ENCODE measurements around the gene SULT1A1. TPM values are rescaled to one million over a fixed set of nuclear protein-coding genes. Genes with fewer than 3 reads are reported as not detected.
A peak's percentile ranks its signal among the peaks of the same experiment; 100 is the strongest.
"Not testable (repeated sequence)": the region's sequence is repeated elsewhere in the genome, so short reads cannot be mapped to it uniquely, and the experiment has no call there.

SULT1A1 gene
- polyA plus RNA-seq (2013, experiment 1 of 2; ENCODE audit: insufficient read length) = 1.2 TPM
- polyA plus RNA-seq (2013, experiment 2 of 2; ENCODE audit: insufficient read length) = 1.2 TPM

- DNase-seq = no peak
Observed at GRCh38 chr16:28609631-28610594, at the start of gene SULT1A1. Gene SULT1A1 (minus strand): TSS chr16:28610044. CDS start chr16:28608855, 1,189 bp downstream.

- not testable (repeated sequence) for DNase-seq
Observed at GRCh38 chr16:28639959-28640358, 30.1 kb upstream of the SULT1A1 start.

- not testable (repeated sequence) for DNase-seq
Observed at GRCh38 chr16:28638359-28638758, 28.5 kb upstream of the SULT1A1 start.

GRCh38 chr16:28637765-28638164, 27.9 kb upstream of the SULT1A1 start, which contains the start of gene NPIPB8:
Gene NPIPB8 (plus strand): TSS chr16:28638065. CDS start chr16:28638361, 296 bp downstream.
- not testable (repeated sequence) for DNase-seq

GRCh38 chr16:28636093-28636823, 26.4 kb upstream of the SULT1A1 start:
- DNase-seq = peak; percentile 51

GRCh38 chr16:28630905-28631304, 21.1 kb upstream of the SULT1A1 start:
- DNase-seq = not testable (repeated sequence)

- no peak for DNase-seq
Observed at GRCh38 chr16:28623172-28623711, 13.4 kb upstream of the SULT1A1 start.

GRCh38 chr16:28622532-28623171, 12.8 kb upstream of the SULT1A1 start:
- not testable (repeated sequence) for DNase-seq

GRCh38 chr16:28621481-28622155, 11.8 kb upstream of the SULT1A1 start:
- DNase-seq = no peak

GRCh38 chr16:28620316-28620715, 10.5 kb upstream of the SULT1A1 start:
- not testable (repeated sequence) for DNase-seq

- DNase-seq = no peak
Observed at GRCh38 chr16:28617874-28618273, 8.0 kb upstream of the SULT1A1 start.

- DNase-seq = no peak
Observed at GRCh38 chr16:28616636-28617035, 6.8 kb upstream of the SULT1A1 start.

- DNase-seq = not testable (repeated sequence)
Observed at GRCh38 chr16:28616224-28616577, 6.4 kb upstream of the SULT1A1 start.

GRCh38 chr16:28615486-28616223, 5.8 kb upstream of the SULT1A1 start:
- peak; percentile 18 for DNase-seq

- not testable (repeated sequence) for DNase-seq
Observed at GRCh38 chr16:28614561-28614960, 4.7 kb upstream of the SULT1A1 start.

GRCh38 chr16:28613912-28614311, 4.1 kb upstream of the SULT1A1 start:
- DNase-seq = not testable (repeated sequence)

- DNase-seq = not testable (repeated sequence)
Observed at GRCh38 chr16:28612359-28613280, 2.8 kb upstream of the SULT1A1 start.

- DNase-seq = no peak
Observed at GRCh38 chr16:28610595-28611191, 849 bp upstream of the SULT1A1 start.

GRCh38 chr16:28608867-28609596, 812 bp downstream of the SULT1A1 start:
- DNase-seq = not testable (repeated sequence)
